GM21390 (cell line): ENCODE measurements around the gene CDH11.

ENCODE experiments used
- ATAC-seq: cut with Tn5 transposase; IDR thresholded peaks from one replicate; pipeline ENCODE4 v1.9.1; 2021; ENCODE audit not compliant: unreplicated experiment

The CDH11 gene, protein sequence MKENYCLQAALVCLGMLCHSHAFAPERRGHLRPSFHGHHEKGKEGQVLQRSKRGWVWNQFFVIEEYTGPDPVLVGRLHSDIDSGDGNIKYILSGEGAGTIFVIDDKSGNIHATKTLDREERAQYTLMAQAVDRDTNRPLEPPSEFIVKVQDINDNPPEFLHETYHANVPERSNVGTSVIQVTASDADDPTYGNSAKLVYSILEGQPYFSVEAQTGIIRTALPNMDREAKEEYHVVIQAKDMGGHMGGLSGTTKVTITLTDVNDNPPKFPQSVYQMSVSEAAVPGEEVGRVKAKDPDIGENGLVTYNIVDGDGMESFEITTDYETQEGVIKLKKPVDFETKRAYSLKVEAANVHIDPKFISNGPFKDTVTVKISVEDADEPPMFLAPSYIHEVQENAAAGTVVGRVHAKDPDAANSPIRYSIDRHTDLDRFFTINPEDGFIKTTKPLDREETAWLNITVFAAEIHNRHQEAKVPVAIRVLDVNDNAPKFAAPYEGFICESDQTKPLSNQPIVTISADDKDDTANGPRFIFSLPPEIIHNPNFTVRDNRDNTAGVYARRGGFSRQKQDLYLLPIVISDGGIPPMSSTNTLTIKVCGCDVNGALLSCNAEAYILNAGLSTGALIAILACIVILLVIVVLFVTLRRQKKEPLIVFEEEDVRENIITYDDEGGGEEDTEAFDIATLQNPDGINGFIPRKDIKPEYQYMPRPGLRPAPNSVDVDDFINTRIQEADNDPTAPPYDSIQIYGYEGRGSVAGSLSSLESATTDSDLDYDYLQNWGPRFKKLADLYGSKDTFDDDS

DNA sequence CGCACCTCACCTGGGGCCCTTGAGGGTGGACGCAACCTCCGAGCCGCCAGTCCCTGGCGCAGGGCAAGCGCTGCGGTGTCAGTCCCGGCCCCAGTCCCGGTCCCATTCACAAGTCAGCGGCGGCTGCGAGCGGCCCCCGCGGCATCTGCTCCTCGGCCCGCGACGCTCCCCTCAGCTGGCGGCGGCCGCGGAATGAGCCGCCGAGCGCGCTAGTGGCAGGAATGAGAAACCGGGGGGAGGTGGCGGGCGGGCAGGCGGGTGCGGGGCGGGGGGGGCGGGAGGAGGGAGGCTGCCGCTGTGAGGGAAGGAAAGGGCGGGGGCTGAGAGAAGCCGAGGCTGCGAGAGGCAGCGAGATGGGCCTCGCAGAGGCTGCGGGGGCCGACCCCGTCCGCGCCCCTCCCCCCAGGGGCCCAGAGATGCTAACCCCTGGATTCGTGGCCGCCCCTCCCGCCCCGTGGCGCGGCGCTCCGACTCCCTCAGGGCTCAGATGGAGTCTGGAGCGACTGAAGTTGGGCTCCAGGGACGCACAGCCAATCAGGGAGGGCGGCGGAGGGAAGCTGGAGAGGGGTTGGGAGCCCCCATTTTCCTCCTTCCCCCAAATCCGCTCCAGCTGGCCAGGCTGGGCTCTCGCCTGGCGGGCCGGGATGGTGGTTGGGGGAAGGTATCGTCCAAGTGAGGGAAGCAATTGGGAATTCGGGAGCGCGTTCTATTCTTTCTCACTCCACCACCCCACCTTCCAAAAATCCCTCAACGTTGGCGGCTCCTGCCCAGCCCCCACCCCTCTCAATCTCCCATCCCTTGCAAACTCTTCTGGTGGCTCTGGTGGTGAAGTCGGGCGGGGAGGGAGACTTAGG is at the start of gene CDH11:
TSS of gene CDH11 (minus strand) at position 194 of the 854 bp plus-strand sequence. CDS start 117,194 bp downstream, outside the sequence.
- no peak for ATAC-seq

DNA sequence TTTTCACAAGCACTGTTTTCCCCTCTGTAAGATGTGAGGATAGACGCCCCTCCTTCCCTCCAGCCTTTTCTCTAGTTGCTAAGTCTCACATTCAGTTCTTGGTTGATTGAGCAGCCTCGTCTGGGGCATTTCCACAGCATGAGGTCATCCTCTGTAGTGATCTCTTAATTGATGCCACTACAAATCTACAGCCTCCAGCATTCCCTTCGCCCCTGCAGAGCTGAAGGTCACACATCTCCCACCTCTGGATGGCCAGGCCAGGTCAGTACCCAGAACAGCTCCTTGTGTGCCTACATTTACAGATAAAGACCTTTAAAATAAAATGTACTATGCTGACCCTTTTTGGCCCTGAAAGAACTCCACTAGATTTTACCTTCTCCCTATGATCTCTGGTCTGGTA is 32.5 kb upstream of the CDH11 start:
- ATAC-seq, result no peak

DNA sequence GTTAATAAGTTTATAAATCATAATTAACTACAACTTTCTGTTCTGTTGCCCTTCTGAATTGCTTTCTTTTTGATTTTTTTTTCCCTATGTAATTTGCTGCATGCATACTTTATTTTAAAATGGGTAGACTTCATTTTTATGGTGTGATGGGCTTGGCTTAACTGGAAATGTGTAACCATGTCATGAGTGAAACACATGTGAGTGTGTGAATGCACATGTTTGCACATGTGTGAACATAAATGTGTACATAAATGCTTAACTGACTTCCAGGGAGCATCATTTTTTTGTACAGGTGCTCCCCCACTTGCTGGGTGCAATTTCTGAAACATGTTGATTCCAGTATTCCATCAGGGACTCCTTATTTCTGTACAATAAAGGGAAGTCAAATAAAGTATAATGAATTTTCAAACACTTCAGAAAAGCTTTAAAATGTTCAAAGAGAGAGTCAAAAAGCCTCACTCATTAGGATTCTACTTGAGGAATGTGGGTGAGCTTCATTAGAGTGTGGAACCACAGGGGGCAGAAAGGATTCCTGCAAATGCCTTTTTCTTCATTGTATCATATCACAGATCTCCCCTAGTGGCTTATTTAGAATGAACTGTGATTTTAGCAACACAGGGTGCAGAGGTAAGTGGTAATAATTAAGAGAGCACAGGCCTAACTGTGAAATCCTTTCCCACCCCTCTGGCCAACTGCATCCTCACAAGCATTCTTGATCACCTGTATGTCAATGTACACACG is 31.7 kb upstream of the CDH11 start:
- no peak for ATAC-seq

DNA sequence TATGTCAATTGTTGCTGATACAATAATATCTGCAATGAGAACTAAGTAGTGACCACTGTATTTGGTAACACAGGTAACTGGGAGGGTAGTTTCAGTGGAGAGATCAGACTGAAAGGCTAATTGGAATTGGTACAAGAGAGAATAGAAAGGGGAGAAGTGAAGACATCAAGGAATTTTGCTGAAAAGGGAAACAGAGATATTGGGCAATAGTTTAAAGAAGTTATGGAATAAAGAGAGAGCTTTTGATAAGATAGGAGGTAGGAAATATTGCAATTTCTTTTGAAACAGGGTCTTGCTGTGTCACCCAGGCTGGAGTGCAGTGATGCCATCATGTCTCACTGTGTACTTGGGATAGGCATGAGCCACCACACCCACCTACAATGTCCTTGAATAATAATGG is 26.9 kb upstream of the CDH11 start:
- no peak for ATAC-seq

DNA sequence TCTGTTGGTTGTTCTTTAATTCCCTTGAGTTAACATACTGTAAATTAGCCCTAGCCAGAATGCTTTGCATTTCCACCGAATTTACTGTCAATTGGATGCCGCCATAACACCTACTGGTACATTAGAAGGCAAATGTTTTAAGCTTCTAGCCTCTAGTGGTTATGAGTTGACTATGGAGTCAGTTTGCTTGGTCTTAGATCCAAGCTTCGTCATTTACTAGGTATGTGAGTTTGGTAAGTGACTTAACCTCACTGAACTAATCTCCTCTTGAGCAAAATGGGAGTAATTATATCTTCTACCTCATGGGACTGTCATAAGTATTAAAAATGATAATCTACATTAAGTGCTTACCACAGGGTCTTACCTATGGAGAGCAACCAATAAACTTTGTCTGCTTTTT is 20.4 kb upstream of the CDH11 start:
- ATAC-seq, result no peak

DNA sequence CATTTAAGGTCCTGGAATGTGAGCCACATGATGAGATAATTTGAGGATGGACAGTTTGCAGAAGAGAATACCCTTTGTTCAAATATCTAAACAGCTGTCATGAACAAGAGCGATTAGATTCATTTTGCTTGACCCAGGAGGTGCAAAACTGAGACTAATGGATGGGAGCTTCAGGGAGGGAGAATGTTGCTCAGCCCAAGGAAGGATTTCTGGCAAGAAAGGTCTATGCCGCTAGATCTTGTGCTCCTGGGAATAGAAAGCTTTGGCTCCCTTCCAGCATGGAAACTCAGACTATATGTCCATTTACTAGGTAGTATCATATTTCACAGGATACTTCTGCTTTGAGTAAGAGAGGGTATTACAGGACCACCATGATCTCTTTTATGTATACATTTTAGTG is 14.8 kb upstream of the CDH11 start:
- ATAC-seq, result no peak

DNA sequence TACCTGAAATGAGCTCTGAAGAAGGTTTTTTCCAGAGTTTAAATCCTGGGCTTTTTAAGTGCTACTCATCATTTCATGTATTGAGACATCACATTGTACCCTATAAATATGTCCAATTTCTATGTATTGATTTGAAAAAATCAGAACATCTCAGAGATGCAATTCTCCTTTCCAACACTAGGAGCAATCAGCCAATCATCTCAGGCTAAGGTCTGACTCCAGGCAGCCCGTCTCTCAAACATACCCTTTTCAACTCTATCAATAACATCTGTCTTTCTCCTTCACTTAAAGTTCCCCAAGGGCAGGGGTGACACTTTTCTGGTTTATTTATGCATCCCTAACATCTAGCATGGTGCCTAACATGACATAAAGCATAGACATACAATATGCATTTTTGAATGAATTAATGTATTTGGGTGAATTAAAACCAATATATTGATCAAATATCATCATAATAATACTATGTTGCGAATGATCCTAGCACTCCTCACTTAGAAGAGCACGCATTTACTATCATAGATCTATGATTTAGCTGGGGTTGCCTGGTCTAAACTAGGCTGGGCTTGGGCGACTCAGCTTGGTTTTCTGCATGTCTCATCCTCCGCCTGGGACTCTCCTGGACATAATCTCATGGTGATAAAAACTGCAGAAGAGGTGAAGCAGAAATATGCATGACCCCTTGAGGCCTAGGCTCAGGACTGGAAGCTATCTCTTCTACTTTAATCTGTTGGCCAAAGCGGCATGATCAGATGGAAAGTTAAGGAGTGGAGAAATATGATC is 5.2 kb upstream of the CDH11 start:
- ATAC-seq, result no peak

DNA sequence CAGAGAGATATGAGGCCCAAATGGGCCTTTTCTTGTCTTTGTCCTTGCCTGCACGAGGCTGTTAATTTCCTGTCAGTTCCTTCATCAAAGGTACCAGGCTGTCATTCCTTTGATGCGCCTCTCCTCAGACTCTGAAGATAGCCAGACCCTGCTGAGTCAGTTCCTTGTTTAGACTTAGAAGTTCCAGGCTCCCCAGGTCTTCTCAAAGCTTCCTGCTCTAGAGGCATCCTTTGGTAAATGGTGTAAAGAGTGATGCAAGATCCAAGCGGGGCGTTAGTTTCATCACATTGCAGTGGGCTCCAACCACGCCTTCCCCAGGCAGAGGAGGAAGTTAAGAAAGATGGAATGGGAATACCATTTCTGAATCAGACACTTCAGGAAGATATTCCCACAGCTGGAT is 4.0 kb upstream of the CDH11 start:
- no peak for ATAC-seq

DNA sequence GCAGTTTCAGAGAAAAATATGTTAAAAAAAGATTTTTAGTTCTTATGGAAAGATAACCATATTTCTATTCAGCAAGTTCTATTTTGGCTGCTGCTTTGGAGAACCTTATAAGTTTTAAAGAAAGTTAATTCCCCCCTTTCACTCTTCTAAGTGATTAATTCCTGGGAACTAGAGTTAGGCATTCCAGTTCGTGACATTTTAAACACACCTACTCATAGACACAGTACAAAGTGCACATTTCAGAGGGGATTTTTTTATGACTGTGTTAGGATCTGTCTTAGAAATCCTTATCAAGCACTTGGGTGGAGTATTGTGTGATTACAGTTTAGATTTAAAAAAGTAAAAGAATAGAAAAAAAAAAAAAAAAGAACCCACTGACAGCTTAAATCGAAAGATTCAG is 3.5 kb upstream of the CDH11 start:
- ATAC-seq, result no peak

DNA sequence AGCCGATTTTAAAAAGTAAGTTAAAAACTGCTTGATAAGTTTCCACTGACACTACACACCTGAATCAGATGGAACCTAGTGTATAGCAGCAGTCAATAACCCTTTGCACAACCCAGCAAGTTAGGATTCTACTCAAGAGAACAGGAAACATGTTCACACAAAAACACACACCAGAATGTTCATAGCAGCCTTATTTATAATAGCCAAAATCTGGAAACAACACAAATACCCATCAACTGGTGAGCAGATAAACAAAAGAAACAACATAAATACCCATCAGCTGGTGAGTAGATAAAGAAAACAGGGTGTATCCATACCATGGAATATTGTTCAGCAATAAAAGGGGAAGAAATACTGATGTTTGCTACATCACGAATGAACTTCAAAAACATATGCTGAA is 2.7 kb upstream of the CDH11 start:
- ATAC-seq, result no peak

DNA sequence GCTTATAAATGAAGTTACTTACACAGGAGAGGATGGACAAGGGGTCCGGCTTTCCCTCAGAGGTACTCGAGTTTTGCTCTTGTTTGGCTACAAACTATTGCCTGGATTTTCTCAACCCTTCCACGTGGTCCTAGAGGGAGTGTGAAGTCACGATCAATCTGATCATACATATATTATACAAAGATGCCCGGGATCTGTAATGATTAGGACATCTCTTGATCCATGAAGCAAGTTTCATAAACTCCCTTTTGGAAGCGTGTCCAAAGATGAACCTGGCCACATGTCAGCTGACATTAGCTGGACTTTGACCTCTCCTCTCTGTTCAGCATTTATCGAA is 2.3 kb upstream of the CDH11 start:
- no peak for ATAC-seq

DNA sequence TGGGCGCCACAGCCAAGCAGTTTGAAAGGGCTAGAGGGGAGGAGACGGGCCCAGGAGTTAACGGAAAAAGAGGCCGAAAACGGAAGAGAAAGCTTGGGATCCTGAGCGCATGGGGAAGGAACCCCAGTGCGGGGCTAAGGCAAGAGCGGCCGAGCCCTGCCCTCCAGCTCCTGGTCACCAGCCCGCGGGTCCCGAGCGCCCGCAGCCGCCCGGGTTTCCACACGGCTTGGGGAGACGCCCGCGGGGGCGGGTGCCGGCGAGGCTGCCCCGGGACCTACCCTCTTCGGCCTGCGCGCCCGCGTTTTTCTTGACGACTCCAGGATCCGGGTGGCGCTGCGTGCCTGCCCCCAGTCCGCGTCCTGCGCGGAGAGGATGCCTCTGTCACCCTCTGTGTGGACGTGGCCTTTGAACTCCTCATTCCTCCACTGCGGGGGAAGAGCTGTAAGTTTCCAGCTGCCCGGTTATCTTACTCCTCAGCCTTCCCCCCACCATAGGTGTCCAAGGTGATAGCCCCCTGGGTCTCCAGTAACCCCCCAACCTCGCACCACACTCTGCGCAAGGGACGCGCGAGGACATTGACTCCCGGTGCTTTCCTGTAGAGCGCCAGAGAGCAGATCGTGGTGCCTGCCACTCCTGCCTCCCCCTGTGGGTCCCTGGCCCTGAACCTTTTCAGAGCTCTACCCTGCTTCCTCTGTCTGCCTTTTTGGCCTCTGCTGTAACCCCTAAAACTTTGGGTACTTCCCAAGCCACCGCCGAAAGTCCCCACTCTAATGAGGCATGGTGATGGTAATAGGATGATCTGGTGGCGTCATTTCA is 1.7 kb upstream of the CDH11 start:
- no peak for ATAC-seq

DNA sequence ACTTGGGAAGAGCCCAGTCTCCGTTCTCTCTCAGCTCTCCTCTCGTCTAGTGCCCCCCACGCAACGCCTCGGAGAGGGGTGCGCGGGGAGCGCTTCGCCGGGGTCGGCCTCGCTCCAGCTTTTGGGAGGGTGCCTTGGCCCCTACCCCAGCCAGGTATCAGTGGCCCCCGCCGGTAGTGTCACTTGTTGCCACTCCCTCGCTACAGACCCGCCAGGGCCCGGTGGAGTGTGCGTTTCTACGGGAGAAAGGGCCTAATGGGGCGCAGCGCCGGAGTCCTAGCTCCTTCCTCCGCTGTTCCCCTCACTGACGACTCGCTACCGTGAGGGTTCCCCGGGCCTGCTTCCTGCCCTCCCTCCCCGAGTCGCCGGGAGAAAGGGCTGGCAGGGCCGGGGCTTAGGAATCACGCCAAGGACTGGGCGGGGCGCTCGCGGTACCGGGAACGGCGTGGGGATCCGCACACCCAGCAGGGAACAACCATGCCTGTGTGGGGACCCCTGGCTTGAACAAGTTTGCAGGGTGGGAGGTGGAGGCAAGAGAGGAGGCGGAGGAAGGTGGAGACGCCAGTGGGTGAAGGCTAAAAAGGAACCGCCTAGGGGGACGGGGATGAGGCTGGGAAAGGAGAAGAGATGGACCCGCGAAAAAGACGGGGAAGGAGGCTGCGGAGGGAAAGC is 997 bp upstream of the CDH11 start:
- ATAC-seq, result no peak

DNA sequence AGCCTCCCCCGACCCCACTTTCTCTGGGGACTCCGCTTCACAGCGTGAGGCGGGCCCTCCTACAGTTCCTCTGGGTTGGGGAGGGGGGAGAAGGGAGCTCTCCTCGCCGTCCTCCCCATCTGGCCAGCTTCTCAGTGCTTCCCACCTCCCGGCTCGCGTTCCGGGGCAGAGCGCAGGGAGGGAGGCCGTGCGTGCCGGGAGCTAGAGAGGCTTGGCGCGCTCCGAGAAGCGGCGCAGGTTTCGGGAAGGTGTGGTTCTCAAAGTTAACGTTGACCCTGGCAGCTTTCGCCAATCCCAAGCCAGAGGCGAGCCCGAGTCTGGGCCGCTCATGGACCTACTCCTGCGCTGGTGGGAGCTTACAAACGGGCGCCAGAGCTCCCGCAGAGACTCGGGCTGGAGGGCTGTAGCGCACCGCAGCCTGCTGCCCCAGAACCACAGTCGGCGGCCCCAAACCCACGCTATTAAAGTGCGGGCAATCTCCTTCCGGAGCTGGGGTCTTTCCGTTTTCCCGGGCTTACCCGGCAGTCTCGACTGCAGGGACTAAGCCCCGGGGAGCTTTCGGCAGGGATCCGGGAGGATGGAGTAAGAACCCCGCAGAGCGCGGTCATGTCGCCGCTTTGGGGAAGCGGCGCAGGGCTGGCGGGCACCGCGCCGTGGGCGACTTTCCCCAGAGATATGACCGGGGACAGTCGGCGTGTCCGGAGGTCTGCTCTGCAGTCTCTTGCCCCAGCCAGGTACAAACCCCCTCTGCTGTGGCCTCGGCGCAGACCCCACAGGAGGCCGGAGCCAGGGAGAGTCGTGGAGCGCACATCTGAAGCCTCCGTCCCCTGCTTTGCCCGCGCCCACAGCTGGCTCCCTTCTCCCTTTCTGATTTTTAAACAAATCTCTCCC is 787 bp downstream of the CDH11 start:
- ATAC-seq, result no peak

DNA sequence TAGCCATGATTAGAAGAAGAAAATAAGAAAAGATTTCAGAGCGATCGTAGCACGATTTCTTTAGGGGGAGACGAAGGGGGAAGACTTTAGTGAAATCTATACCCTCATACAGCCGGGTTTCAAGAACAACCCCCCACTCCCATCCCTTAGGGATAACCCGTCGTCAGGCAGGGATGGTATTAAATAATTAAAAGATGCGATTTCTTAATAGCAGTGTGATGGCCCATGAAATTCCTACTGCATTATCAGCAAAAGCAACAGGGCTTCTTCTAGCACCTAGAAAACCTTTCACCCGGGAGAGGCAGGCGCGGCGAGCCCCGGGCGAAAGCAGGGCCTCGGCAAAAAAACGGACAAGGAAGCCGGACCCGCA is 1.4 kb downstream of the CDH11 start:
- no peak for ATAC-seq

DNA sequence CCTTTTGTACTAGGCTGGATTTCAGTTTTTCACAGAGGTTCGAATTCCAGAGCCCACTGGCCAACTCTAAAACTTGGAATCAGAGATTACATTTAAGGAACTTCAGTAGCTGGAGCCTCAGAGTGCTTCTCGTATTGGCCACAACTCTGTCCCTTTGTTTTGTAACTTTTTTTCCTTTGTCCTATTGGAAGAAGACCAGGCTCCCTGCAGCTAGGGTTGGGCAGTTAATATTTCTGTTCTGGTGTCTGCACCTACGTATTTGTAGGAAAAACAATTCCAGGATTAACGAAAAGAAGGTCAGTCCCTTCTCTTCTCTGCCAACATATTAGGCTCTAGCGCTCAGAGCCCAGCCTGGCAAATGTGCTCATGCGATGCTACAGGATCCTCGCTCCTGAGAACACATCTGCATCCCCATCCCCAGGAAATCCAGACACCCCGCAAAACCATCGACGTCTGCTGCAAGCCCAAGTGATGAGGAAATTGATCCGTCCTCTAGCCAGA is 1.9 kb downstream of the CDH11 start:
- ATAC-seq, result no peak

DNA sequence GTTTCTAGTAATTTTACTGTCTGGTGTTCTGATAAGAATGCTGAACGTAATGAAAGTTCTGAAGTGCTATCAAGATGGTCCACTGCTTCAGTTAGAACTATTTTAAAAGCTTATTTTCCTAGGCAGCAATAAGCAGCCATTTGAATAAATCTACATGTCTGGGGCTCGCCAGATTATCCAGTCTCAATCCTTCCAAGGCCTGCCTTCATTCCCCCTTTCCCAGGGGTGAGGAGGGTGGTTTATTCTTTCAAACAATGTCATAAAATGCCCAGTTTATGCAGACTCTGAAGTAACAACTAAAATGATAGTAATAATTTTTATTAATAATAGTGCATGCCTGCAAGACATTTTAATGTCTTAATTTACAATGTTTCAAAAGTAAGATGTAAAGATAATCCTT is 2.4 kb downstream of the CDH11 start:
- ATAC-seq, result no peak

DNA sequence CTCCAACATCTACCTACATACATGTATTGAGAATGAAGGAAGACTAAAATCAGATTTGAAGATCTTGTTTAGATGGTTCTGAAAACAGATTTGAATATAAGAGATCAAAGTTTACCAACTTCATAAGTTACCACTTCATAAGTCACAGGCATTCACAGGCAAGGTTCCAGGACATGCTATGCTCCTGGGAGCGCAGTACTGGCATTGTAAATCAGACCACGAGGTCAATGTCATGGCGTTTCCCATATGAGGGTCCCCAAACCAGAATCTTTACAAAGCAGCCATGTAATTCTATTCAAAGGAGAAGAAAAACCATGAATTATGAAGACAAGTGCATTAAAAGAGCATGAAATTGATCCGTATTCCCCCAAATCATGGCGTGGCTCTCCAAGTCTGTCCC is 3.0 kb downstream of the CDH11 start:
- ATAC-seq, result no peak
